Measurements from ENCODE around the gene TMIE.

TMIE gene

DNA sequence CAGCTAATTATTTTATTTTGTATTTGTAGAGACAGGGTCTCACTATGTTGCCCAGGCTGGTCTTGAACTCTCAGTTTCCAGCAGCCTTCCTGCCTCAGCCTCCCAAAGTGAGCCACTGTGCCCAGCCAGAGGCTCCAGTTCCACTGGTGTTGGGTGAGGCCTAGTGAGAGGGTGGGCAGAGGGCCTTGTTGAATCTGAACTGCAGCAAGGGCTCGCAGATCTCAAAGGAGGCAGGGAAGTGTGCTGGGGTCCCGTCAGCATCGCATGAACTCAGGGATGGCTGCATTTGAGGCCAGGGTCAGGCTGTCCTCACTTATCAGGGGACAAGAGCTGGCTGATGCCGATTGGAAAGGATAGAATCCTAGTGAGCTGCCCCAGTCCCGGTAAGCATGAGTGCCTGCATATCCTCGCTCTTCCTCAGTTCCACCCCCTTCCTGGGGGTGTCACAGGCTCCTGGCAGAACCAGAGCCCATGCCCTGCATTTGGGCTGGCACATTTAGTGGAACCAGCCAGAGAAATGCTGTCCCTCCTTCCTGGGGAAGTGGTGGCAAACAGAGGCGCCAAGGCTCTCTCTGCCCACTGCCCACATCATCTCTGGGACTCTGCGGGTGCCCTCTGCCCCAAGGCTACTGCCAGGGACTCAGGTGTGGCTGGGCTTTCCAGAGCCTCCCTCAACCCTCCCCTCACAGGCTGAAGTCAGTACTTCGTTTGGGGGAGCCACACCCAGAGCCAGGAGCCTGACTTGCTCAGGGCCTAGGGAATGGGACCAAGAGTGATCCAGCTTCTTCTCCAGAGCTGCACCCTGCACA lies 31.8 kb upstream of the TMIE start:
- DNase-seq (ENCODE audit: low read depth, low spot score) = no peak

DNA sequence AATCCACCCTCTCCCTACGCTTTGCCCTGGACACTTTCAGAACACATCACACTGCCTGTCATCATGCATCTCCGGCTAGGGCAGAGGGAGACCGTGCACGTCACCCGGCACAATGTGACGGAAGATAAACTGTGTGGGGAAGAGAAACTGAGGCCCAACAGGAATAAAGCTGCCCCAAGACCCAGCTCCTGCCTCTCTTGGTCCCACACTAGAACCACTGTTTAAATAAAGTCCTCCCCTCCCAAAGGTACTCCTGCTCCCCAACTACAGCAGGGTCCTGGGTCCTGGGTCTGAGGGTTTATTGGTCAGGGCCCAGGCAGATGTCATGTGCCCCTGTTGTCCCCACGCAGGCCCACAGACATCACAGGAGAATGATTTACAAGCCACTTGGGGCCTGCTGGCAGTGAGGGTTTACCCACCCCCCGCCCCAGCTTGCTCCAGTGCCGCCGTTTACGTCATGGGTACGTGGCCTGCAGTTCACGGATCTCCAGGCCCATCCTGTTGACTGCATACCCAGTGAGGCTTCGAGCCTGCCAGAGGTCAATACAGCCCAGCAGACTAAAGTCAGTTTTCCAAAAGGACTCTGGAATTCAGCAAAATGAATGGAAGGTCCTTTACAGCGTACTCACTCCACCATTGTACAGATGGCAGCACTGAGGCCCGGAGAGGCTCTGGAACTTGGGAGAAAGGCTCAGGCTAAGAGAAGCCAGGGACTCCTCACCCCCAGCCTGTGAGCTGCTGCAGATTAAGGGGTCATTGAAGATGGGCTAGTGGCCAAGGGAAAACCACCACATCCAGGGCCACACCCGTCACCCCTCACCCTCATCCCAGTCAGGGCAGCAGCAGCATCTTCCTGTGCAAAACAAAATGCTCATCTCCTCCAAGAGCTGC lies 30.9 kb upstream of the TMIE start:
- no peak for DNase-seq (ENCODE audit: low read depth, low spot score)

DNA sequence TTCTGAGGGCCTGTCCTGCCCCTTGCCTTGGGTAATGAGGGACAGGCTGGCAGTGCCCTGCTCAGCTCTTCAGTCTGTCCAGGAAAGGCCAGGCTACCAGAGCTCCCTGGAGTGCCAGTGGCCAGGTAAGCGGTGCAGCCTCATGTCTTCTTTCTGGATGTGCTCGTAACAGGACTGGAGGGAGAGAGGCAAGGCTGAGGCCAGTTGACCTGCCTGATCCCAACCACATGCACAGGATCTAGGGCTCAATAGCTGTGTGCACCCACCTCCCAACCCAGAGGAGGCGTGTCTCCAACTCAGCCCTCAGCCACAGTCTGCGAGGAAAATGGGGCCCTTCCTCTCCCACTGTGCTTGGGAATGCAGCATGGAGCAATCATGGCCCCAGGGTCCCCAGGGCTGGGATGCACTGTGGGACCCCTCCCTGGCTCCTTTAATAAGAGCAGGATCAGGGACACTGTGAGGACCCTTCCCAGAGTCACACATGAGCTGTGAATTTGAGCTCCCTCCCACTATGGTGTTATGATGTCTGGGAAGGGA lies 30.2 kb upstream of the TMIE start:
- no peak for DNase-seq (ENCODE audit: low read depth, low spot score)

DNA sequence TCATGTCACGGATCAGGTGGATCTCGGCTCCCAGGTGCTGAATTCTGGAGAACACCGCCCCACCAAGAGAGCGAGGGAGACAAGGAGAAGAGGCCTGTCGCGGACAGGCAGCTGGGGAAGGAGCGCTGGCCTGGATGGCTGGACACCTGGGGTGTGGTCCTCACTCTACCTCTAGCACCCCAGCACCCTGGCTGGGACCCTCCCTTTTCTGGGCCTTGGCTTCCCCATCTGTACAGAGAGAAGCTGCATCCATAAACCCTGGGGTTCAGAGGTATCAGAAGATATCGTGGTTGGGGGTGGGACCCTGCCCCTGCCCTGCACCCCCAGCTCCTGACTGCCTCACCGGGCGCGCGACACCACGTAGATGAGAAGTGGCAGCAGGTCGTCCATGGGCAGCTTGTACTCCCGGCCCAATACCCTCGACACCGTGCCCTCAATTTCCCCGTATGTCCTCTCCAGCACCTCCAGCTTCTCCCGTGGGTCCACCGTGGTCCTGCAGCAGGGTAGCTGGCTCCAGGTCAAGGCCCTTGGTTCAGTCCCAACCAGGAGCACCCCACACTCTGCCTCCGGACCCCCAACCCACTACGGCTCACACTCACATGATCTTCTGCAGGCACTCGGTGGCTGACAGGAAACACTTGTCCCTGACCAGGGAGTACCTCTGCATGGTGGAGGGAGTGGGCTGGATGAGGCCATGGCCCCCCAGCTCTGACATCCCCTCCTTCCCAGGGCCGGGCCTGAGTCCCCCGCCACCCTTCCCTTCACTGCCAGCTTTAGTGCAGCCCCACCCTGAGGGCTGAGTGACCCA lies 29.4 kb upstream of the TMIE start:
- DNase-seq (ENCODE audit: low read depth, low spot score) = no peak

GRCh38 chr3:46672349-46672695 lies 28.9 kb upstream of the TMIE start:
- no peak for DNase-seq (ENCODE audit: low read depth, low spot score)

DNA sequence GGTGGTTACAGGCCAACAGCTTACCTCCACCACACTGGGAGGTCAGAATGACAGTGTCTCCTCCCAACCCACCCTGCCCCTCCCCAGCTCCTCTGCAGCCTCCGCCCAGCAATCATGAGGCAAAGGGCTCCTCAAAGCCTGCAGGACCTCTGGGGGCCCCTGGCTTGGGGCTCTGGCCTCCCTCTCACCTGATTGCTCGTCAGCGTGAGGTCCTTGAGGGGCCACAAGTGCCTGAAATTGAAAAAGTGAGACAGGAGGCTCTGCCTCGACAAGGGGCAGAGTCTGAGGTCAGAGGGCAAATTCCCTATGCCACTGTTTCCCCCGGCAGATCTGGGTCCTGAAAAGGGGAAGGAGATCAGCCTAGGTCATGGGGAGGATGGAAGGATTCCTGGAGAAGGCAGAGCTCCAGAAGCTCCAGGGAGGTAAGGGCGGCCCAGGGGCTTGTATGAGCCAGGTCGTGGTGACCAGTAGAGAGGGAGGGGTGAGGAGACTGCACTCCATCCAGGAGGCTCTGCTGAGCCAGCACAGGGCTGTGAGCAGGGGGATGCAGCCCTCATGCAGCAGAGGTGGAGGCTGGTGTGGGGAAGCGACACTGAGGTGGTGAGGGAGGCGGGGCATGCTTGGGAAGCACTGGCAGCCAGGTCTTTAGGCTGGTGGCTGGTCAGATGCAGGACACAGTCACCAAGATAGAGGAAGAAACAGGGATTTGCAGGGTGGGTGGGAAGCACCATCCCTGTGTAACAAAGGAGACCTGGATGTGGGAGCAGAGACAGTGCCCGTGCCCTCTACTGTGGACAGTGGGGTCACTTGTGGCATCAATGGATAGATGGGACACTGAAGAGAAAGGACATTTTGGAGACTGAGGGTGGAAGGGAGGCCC lies 27.8 kb upstream of the TMIE start:
- DNase-seq (ENCODE audit: low read depth, low spot score) = no peak

GRCh38 chr3:46674031-46674845 lies 27.0 kb upstream of the TMIE start:
- no peak for DNase-seq (ENCODE audit: low read depth, low spot score)

GRCh38 chr3:46675426-46675825 lies 25.8 kb upstream of the TMIE start:
- DNase-seq (ENCODE audit: low read depth, low spot score) = no peak

DNA sequence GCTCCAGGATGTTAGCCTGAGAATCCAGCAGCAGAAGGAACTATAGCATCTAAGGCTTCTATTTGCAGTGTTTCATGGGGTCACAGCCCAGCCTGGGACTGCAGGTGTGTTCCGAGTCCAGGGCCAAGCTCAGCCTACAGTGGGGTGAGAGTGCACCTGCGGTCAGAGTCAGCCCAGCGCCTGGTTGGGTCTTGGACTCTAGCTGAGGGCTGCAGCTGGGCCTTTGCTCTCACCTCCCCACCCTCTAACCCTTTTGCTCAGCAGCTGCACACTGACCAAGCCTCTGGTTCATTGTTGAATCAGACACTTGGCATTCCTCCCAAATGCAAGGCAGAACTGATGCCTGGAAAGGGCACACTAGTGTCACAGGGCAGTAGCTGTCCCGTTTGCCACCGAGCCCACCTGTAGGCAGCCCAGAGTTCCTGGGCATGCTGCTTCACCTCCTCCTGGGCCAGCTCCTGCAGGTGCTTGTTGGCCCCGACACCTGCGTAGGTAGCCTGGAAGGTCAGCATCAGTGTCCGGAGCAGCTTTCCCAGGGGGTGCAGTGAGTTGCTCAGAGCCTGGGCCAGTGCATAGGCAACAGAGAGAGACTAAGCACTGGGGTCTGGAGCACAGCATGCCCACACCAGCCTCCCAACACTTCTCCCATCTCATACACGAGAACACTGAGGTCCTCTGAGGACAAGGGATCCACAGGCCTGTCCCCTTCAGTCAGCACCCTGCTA lies 25.2 kb upstream of the TMIE start:
- no peak for DNase-seq (ENCODE audit: low read depth, low spot score)

- no peak for DNase-seq (ENCODE audit: low read depth, low spot score)
Measured at GRCh38 chr3:46676601-46677410, 24.4 kb upstream of the TMIE start.

DNA sequence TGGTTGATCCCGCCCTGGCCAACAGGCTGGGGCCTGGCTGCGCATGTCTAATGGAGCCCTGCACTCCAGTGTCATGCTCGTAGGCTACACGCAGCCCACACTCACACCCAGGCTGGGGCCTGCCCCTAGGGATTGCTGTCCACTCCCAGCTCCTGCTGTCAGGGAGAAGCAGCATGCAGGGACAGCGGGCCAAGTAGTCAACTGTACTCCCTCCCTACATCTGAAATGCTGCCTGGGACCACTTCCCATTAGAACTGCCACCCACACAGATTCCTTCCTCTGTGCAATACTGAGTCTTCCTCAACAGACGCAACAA lies 23.8 kb upstream of the TMIE start:
- no peak for DNase-seq (ENCODE audit: low read depth, low spot score)

GRCh38 chr3:46678280-46678679 lies 22.9 kb upstream of the TMIE start:
- no peak for DNase-seq (ENCODE audit: low read depth, low spot score)

GRCh38 chr3:46679681-46680080 lies 21.5 kb upstream of the TMIE start:
- no peak for DNase-seq (ENCODE audit: low read depth, low spot score)

DNA sequence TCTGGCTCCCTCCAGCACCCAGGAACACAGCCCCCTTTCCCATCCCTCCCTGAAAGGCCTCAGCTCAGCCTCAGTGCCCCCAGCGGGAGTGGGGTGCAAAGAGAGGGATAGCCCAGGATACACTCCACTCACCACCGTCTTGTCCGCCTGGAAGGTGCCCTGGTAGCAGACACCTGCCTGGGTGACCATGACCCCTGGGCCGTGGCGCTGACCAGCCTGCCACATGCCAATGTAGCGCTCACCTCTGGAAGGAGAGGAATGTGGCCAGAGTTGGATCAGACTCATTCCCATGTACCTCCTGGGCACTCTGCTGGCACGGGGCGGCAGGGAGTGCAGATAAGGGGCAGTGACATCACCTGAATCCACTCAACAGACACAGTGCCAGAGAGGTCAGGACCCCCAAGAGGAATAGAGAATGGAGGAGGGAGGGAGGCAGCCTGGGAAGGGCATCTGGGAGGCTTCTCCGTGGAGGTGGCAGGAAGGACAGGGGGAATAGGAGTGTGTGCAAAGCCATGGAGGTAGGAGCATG lies 20.8 kb upstream of the TMIE start:
- DNase-seq (ENCODE audit: low read depth, low spot score) = no peak

GRCh38 chr3:46681387-46681786 lies 19.8 kb upstream of the TMIE start:
- DNase-seq (ENCODE audit: low read depth, low spot score) = no peak

DNA sequence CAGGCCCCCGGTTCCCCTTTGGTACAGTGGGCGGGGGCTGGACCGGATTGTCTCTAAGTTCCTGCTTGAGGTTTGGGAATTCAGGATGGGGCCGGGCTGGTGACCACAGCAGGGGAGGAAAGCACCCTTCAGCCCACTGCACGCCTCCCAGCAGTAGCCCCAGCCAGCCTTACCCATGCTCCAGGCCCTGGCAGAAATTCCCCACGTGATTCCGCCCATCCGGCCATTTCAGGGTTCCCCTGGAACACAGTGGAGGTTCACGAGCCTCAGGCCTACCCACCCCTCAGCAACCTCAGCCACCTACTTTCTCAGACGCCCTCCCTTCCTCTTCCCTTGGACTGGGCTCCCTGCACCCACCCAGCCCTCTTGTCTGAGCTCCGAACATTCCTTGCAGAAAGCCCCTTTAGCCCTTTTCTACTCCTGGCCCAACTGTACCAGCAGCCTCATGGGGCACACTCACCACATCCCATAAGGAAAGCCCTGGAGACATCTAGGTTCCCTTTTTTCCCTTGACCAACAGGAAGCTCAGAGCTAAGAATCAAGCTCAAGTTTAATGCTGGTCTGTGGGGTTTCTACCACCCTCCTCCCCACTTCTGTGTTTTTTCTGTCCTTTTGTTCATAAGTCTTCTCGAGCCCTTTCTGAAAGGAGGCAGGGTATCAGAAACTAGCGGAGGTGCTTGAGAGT lies 19.2 kb upstream of the TMIE start:
- DNase-seq (ENCODE audit: low read depth, low spot score) = no peak

GRCh38 chr3:46682974-46683373 lies 18.2 kb upstream of the TMIE start:
- DNase-seq (ENCODE audit: low read depth, low spot score) = no peak

- no peak for DNase-seq (ENCODE audit: low read depth, low spot score)
Measured at GRCh38 chr3:46684891-46685290, 16.3 kb upstream of the TMIE start.

Measured in iPS DF 19.7 (cell line).